ENCODE measurements around the gene MAGOH.

Gene MAGOH

GRCh38 chr1:53264048-53264447, 25.7 kb upstream of the MAGOH start:
- TF ChIP-seq CTCF (IDR thresholded peaks at IDR 0.05; ENCODE audit: low read depth, low read length, missing control alignments), result no peak
- H3K4me3 ChIP-seq (ENCODE audit: low read depth, low read length), result no peak overlapping the region
- in situ Hi-C loops (cut with HindIII; ENCODE audit: low sequenced_read_pairs), result no loop called here
- DNase-seq (ENCODE audit: low read depth), result no peak

DNA sequence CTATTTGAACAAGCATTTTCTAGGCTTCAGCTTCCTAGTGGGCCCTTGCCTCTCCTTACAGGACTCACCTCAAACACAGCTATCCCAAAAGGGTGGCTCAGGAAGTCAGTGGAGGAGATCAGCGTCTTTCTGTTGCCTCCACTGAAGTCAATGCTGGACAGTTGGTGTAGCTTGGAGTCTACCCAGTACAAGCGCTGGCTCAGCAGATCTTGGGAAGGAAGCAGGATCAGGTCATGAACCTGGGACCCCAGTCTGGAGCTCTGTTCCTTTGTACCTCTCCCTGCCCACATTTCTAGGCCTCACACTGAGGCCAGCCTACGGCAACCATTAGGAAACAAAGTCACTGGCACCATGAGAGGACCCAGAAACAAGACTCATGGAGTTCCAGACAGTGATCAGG, 23.7 kb upstream of the MAGOH start:
- no peak overlapping the region for H3K4me3 ChIP-seq (ENCODE audit: low read depth, low read length)
- in situ Hi-C loops (cut with HindIII; ENCODE audit: low sequenced_read_pairs), result no loop called here
- TF ChIP-seq CTCF (IDR thresholded peaks at IDR 0.05; ENCODE audit: low read depth, low read length, missing control alignments), result no peak
- DNase-seq (ENCODE audit: low read depth), result no peak

- H3K4me3 ChIP-seq (ENCODE audit: low read depth, low read length), result no peak overlapping the region
- DNase-seq (ENCODE audit: low read depth), result no peak
- no peak for TF ChIP-seq CTCF (IDR thresholded peaks at IDR 0.05; ENCODE audit: low read depth, low read length, missing control alignments)
- in situ Hi-C loops (cut with HindIII; ENCODE audit: low sequenced_read_pairs), result no loop called here
Measured at GRCh38 chr1:53260631-53261247, 22.4 kb upstream of the MAGOH start.

GRCh38 chr1:53259932-53260331, 21.6 kb upstream of the MAGOH start:
- H3K4me3 ChIP-seq (ENCODE audit: low read depth, low read length), result no peak overlapping the region
- DNase-seq (ENCODE audit: low read depth), result no peak
- no peak for TF ChIP-seq CTCF (IDR thresholded peaks at IDR 0.05; ENCODE audit: low read depth, low read length, missing control alignments)
- in situ Hi-C loops (cut with HindIII; ENCODE audit: low sequenced_read_pairs), result no loop called here

DNA sequence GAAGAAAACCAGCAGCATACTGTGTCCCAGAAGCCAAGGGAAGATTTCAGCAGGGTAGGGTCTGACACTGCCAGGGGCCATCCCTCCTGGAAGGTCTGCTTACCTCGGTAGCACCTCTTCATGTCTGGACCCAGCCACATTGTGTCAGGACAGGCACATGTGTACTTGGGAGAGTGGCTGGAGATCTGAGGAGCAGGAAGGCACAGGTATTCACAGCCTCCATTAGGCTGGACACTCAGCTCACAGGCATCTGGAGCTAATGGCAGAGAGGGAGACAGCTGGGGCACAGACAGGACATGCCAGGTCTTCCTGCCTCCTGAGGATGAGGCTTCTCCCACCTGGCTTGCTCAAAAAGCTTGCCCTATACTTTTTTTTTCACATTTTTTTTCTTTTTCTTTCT, 19.9 kb upstream of the MAGOH start:
- no peak overlapping the region for H3K4me3 ChIP-seq (ENCODE audit: low read depth, low read length)
- in situ Hi-C loops (cut with HindIII; ENCODE audit: low sequenced_read_pairs), result no loop called here
- no peak for TF ChIP-seq CTCF (IDR thresholded peaks at IDR 0.05; ENCODE audit: low read depth, low read length, missing control alignments)
- DNase-seq (ENCODE audit: low read depth), result no peak

GRCh38 chr1:53257454-53258081, 19.2 kb upstream of the MAGOH start:
- in situ Hi-C loops (cut with HindIII; ENCODE audit: low sequenced_read_pairs), result no loop called here
- TF ChIP-seq CTCF (IDR thresholded peaks at IDR 0.05; ENCODE audit: low read depth, low read length, missing control alignments), result no peak
- no peak for DNase-seq (ENCODE audit: low read depth)
- no peak overlapping the region for H3K4me3 ChIP-seq (ENCODE audit: low read depth, low read length)
